K562 (cell line): ENCODE measurements around the gene GOLGA2. TPM values are rescaled to one million over a fixed set of nuclear protein-coding genes. Genes with fewer than 3 reads are reported as not detected.

Source experiments
- DEAF1 ChIP-seq: fragments of 450-650 bp; formaldehyde crosslinking; IDR thresholded peaks from 2 replicates; pipeline ENCODE4 v1.4.0; 2020; ENCODE audit warnings: mild to moderate bottlenecking, moderate library complexity
- DNMT1 ChIP-seq: fragments of 450-650 bp; IDR thresholded peaks from 2 replicates; pipeline ENCODE4 v1.6.1; 2016; ENCODE audit warnings: antibody characterized with exemption, mild to moderate bottlenecking
- FOXJ3 ChIP-seq: sonication (generic); formaldehyde crosslinking; IDR thresholded peaks from 2 replicates; pipeline ENCODE4 v1.4.0; 2020; ENCODE audit warnings: mild to moderate bottlenecking, missing genetic modification reagents
- GTF3C2 ChIP-seq: IDR thresholded peaks from 3 replicates; pipeline ENCODE4 v1.6.1; 2011; ENCODE audit warnings: borderline replicate concordance, mild to moderate bottlenecking, moderate library complexity; ENCODE audit not compliant: insufficient read length; ENCODE audit errors: extremely low read depth
- MYNN ChIP-seq, 2 experiments: sonication (generic); formaldehyde crosslinking in 1 of 2; IDR thresholded peaks; 2 replicates each; pipeline versions ENCODE4 v1.5.0 to v1.6.1; 2016 to 2020; ENCODE audit warnings: antibody characterized with exemption in 1 of 2, missing genetic modification reagents in 1 of 2
- PPARD ChIP-seq: fragments of 250-450 bp; sonication (Bioruptor Pico); IDR thresholded peaks from 2 replicates; pipeline ENCODE4 v1.8.0; 2022; ENCODE audit warnings: inconsistent platforms, mild to moderate bottlenecking, moderate library complexity
- ZBTB11 ChIP-seq, 3 experiments: fragments of 200-800 bp in 1 of 3; fragments of 250-450 bp in 1 of 3; fragments of 450-650 bp in 1 of 3; sonication (Bioruptor Pico) in 1 of 3; sonication (Bioruptor generic) in 1 of 3; formaldehyde crosslinking in 1 of 3; IDR thresholded peaks; 2 replicates each; pipeline versions ENCODE4 v1.6.1 to v1.8.0; 2016 to 2022; ENCODE audit warnings: mild to moderate bottlenecking in 2 of 3, missing genetic modification characterization in 2 of 3, missing compliant biosample characterization in 1 of 3, moderate library complexity in 1 of 3
- ZNF407 ChIP-seq: fragments of 450-650 bp; IDR thresholded peaks from 2 replicates; pipeline ENCODE4 v1.6.1; 2016; ENCODE audit warnings: low read depth
- polyA plus RNA-seq, 8 experiments: library from polyadenylated mRNA; depleted of rRNA in 4 of 8; stranded (reverse) in 5 of 8; unstranded in 3 of 8; fragments of >200 nt; fragmentation: Nextera tagmentation in 2 of 8; fragmentation: Illumina TruSeq in 1 of 8; extraction: Ambion mirVana in 2 of 8; extraction: Trizol in 1 of 8; gene quantifications; 2 replicates each; pipeline versions ENCODE4 v1.2.1 to v1.2.3, GENCODE V29; 2011 to 2014; ENCODE audit warnings: inconsistent platforms in 1 of 8, missing spikeins in 1 of 8
- total RNA-seq, 7 experiments: library from RNA; depleted of rRNA in 6 of 7; stranded (reverse); fragments of >200 nt in 6 of 7; fragmentation: Illumina TruSeq in 2 of 7; extraction: Trizol in 2 of 7; gene quantifications; 2 replicates each; pipeline versions ENCODE4 v1.2.1 to v1.2.3, GENCODE V29; 2011 to 2021; ENCODE audit warnings: low replicate concordance in 1 of 7

GOLGA2 gene
- total and polyA plus RNA-seq, 9 of the 15 experiments (the other 6 are each of a cell fraction or from before 2014, with no cell fraction given), result 15.7 to 138 (median 76.0) TPM

GRCh38 chr9:128218518-128219389, 57.1 kb downstream of the GOLGA2 start (continued):
- TF ChIP-seq ZNF407 (no peak), FOXJ3 (CRISPR knock-in tag) (no peak), MYNN (IDR thresholded peaks at IDR 0.05) (no peak), MYNN (CRISPR knock-in tag; IDR thresholded peaks at IDR 0.05) (no peak), ZBTB11 (CRISPR knock-in tag; IDR thresholded peaks at IDR 0.05) (no peak), DNMT1 (no peak), DEAF1 (CRISPR knock-in tag) (no peak), PPARD (CRISPR knock-in tag) (no peak), GTF3C2 (no peak)
